HEK293T (cell line): ENCODE data around the gene GIPC1.
"Not testable (repeated sequence)": the region's sequence is repeated elsewhere in the genome, so short reads cannot be mapped to it uniquely, and the experiment has no call there.

Experiments
- CTCF ChIA-PET: fragments of 350-600 bp; formaldehyde crosslinking; extraction: SDS; loops from one replicate; lab custom pipeline; 2021; ENCODE audit warnings: antibody characterized with exemption, inconsistent platforms; lab: Yijun Ruan, JAX
- POLR2A ChIA-PET: fragments of 350-600 bp; formaldehyde crosslinking; extraction: SDS; loops from one replicate; lab custom pipeline; 2020; ENCODE audit warnings: antibody characterized with exemption, inconsistent platforms; lab: Yijun Ruan, JAX
- DNase-seq: peaks from one replicate; pipeline ENCODE4 v3.0.0; 2012; ENCODE audit warnings: mixed read lengths; ENCODE audit errors: extremely low spot score
- ARNT ChIP-seq: fragments of 450-650 bp; IDR thresholded peaks from 2 replicates; pipeline ENCODE4 v1.6.1; 2017; ENCODE audit warnings: mild to moderate bottlenecking
- BHLHE40 ChIP-seq: fragments of 450-650 bp; IDR thresholded peaks from 2 replicates; pipeline ENCODE4 v1.6.1; 2016; ENCODE audit warnings: mild to moderate bottlenecking, moderate library complexity, borderline replicate concordance
- CTBP1 ChIP-seq: fragments of 450-650 bp; IDR thresholded peaks from 2 replicates; pipeline ENCODE4 v1.6.1; 2016; ENCODE audit warnings: borderline replicate concordance
- ELF4 ChIP-seq: fragments of 450-650 bp; IDR thresholded peaks from 2 replicates; pipeline ENCODE4 v1.6.1; 2017; ENCODE audit warnings: antibody characterized with exemption
- FOXA1 ChIP-seq: fragments of 450-650 bp; IDR thresholded peaks from 2 replicates; pipeline ENCODE4 v1.6.1; 2016; ENCODE audit warnings: mild to moderate bottlenecking
- FOXK2 ChIP-seq: fragments of 450-650 bp; IDR thresholded peaks from 2 replicates; pipeline ENCODE4 v1.6.1; 2016; ENCODE audit warnings: mild to moderate bottlenecking
- FOXM1 ChIP-seq: fragments of 450-650 bp; IDR thresholded peaks from 2 replicates; pipeline ENCODE4 v1.6.1; 2017; ENCODE audit warnings: mild to moderate bottlenecking, borderline replicate concordance
- HDGF ChIP-seq: fragments of 450-650 bp; IDR thresholded peaks from 2 replicates; pipeline ENCODE4 v1.6.1; 2017; ENCODE audit warnings: antibody characterized with exemption, borderline replicate concordance
- L3MBTL2 ChIP-seq: fragments of 450-650 bp; conservative IDR thresholded peaks from 2 replicates; pipeline ENCODE4 v1.6.1; 2016; ENCODE audit warnings: mild to moderate bottlenecking
- LEF1 ChIP-seq: fragments of 450-650 bp; IDR thresholded peaks from 2 replicates; pipeline ENCODE4 v1.6.1; 2017; ENCODE audit warnings: mild to moderate bottlenecking, borderline replicate concordance
- NFRKB ChIP-seq: fragments of 450-650 bp; IDR thresholded peaks from 2 replicates; pipeline ENCODE4 v1.6.1; 2016; ENCODE audit warnings: mild to moderate bottlenecking, moderate library complexity
- PKNOX1 ChIP-seq: fragments of 450-650 bp; IDR thresholded peaks from 2 replicates; pipeline ENCODE4 v1.6.1; 2016
- SP1 ChIP-seq: fragments of 450-650 bp; IDR thresholded peaks from 2 replicates; pipeline ENCODE4 v1.6.1; 2017
- SUZ12 ChIP-seq: fragments of 450-650 bp; IDR thresholded peaks from 2 replicates; pipeline ENCODE4 v1.6.1; 2016; ENCODE audit warnings: mild to moderate bottlenecking
- TARDBP ChIP-seq: fragments of 450-650 bp; IDR thresholded peaks from 2 replicates; pipeline ENCODE4 v1.6.1; 2016
- ZNF384 ChIP-seq: fragments of 450-650 bp; IDR thresholded peaks from 2 replicates; pipeline ENCODE4 v1.6.1; 2016

Gene GIPC1

GRCh38 chr19:14507704-14508542 is 12.0 kb upstream of the GIPC1 start:
- TF ChIP-seq L3MBTL2: no peak
- no peak for TF ChIP-seq ELF4
- no peak for TF ChIP-seq FOXM1
- TF ChIP-seq ARNT: no peak
- TF ChIP-seq NFRKB: no peak
- no peak for TF ChIP-seq HDGF
- TF ChIP-seq TARDBP: no peak
- TF ChIP-seq SP1: no peak
- no peak for TF ChIP-seq SUZ12
- no peak for TF ChIP-seq PKNOX1
- TF ChIP-seq ZNF384: no peak
- TF ChIP-seq CTBP1: no peak
- TF ChIP-seq FOXA1: no peak
- no peak for TF ChIP-seq LEF1
- no peak for TF ChIP-seq FOXK2
- TF ChIP-seq BHLHE40: no peak
- DNase-seq: no peak
- CTCF ChIA-PET: no interaction called here
- POLR2A ChIA-PET: interaction anchor here (6.8 kb wide), 1 partner anchor 10 kb away, joined by 53 read pairs; the partner anchor contains the start of gene DNAJB1

GRCh38 chr19:14505488-14506239 is 9.7 kb upstream of the GIPC1 start:
- POLR2A ChIA-PET: interaction anchor here (6.8 kb wide), 1 partner anchor 13 kb away, joined by 53 read pairs; the partner anchor contains the start of gene DNAJB1
- DNase-seq: peak; percentile 90
- TF ChIP-seq PKNOX1 (no peak), TARDBP (no peak), LEF1 (no peak), SUZ12 (no peak), FOXM1 (no peak), ELF4 (no peak), ZNF384 (no peak)
- CTCF ChIA-PET: interaction anchor here (0.6 to 1.6 kb wide), 3 partner anchors 11 to 190 kb away, joined by 3 to 7 read pairs (median 5); no protein-coding TSS in a partner anchor

- not testable (repeated sequence) for DNase-seq
- CTCF ChIA-PET: interaction anchor here (0.6 to 1.6 kb wide), 7 partner anchors 8 to 364 kb away, joined by 3 to 7 read pairs (median 3); partner anchors contain the start of gene DNAJB1
- POLR2A ChIA-PET: interaction anchor here (6.8 kb wide), 1 partner anchor 14 kb away, joined by 53 read pairs; the partner anchor contains the start of gene DNAJB1
These were observed 8.6 kb upstream of the GIPC1 start for GRCh38 chr19:14504575-14504974.

- POLR2A ChIA-PET: no interaction called here
- DNase-seq: no peak
- CTCF ChIA-PET: interaction anchor here (1.5 kb wide), 1 partner anchor 9 kb away, joined by 3 read pairs; no protein-coding TSS in a partner anchor
- TF ChIP-seq CTBP1: no peak
- no peak for TF ChIP-seq ARNT
- 0 out of 2 replicates have a peak, but pooled peaks have one; percentile 29 for TF ChIP-seq PKNOX1
- TF ChIP-seq FOXM1: no peak
- no peak for TF ChIP-seq NFRKB
These were observed 7.4 kb upstream of the GIPC1 start for GRCh38 chr19:14503285-14503684.

- ChIA-PET CTCF (interaction anchor here (0.5 kb wide), 1 partner anchor 63 kb away, joined by 6 read pairs; no protein-coding TSS in a partner anchor), POLR2A (interaction anchor here (1.0 kb wide), 1 partner anchor 16 kb away, joined by 4 read pairs; the partner anchor contains the start of gene DNAJB1)
- TF ChIP-seq PKNOX1 (no peak), CTBP1 (no peak), FOXK2 (no peak), TARDBP (no peak), HDGF (no peak), BHLHE40 (no peak), ZNF384 (no peak), L3MBTL2 (no peak), FOXA1 (no peak), ARNT (no peak), FOXM1 (no peak)
- DNase-seq: no peak
These were observed 6.6 kb upstream of the GIPC1 start for GRCh38 chr19:14502334-14503092.
